OCI-LY3 (cell line): ENCODE data around the gene USP20.

Experiments used
- H2AFZ ChIP-seq: fragments of 200-600, 300-600 bp; shearing (Covaris generic); 2 replicates; pipeline ENCODE4 v1.6.0; 2014; ENCODE audit warnings: antibody characterized with exemption, low read depth, low read length
- H3K27ac ChIP-seq: fragments of 200-600, 300-600 bp; sonication (generic); 2 replicates; pipeline ENCODE4 v1.5.1; 2014; ENCODE audit warnings: mild to moderate bottlenecking, low read length, moderate library complexity, mixed read lengths
- H3K27me3 ChIP-seq: fragments of 200-600, 300-600 bp; sonication (generic); 2 replicates; pipeline ENCODE4 v1.6.1; 2014; ENCODE audit warnings: low read depth, low read length, mixed read lengths
- H3K36me3 ChIP-seq: fragments of 200-600, 300-600 bp; sonication (generic); replicated peaks from 2 replicates; pipeline ENCODE3; 2014; ENCODE audit warnings: low read depth, low read length, mixed read lengths
- H3K4me1 ChIP-seq: fragments of 300-600, 200-600 bp; sonication (generic); 2 replicates; pipeline ENCODE4 v1.6.1; 2014; ENCODE audit warnings: low read length, mixed read lengths
- H3K4me2 ChIP-seq: fragments of 200-600, 300-600 bp; sonication (generic); 2 replicates; pipeline ENCODE4 v1.6.1; 2014; ENCODE audit warnings: low read length, mixed read lengths
- H3K4me3 ChIP-seq: fragments of 300-600, 200-600 bp; sonication (generic); 2 replicates; pipeline ENCODE4 v1.5.1; 2014; ENCODE audit warnings: antibody characterized with exemption, mild to moderate bottlenecking, low read length, moderate library complexity
- H3K79me2 ChIP-seq: fragments of 300-600, 200-600 bp; shearing (Covaris generic); 2 replicates; pipeline ENCODE4 v1.6.1; 2014; ENCODE audit warnings: mild to moderate bottlenecking, low read length, mixed read lengths
- H3K9ac ChIP-seq: fragments of 300-600, 200-600 bp; shearing (Covaris generic); 2 replicates; pipeline ENCODE4 v1.6.0; 2014; ENCODE audit warnings: mild to moderate bottlenecking, low read length, moderate library complexity
- H3K9me3 ChIP-seq: fragments of 200-600, 300-600 bp; shearing (Covaris generic); 2 replicates; pipeline ENCODE4 v1.6.1; 2014; ENCODE audit warnings: low read length, mixed read lengths; ENCODE audit not compliant: insufficient read depth
- H4K20me1 ChIP-seq: fragments of 200-600, 300-600 bp; sonication (generic); 2 replicates; pipeline ENCODE4 v1.6.1; 2016; ENCODE audit warnings: low read length, mixed read lengths; ENCODE audit not compliant: insufficient read depth
- CTCF ChIP-seq: fragments of 200-600, 300-600 bp; sonication (generic); IDR thresholded peaks from 2 replicates; pipeline ENCODE4 v1.5.1; 2014; ENCODE audit warnings: antibody characterized with exemption, low read length, low read depth
- EZH2phosphoT487 ChIP-seq: fragments of 200-600 bp; shearing (Covaris generic); IDR thresholded peaks from 2 replicates; pipeline ENCODE4 v1.6.1; 2018; ENCODE audit warnings: antibody characterized with exemption, mixed run types, low read depth

Gene USP20

GRCh38 chr9:129806061-129806460, 29.2 kb upstream of the USP20 start:
- peaks cover 5% of the 10 kb centered on the region for H3K4me1 ChIP-seq
- no peaks in the 10 kb centered on the region for H3K9me3 ChIP-seq
- H3K9ac ChIP-seq, result no peak overlapping the region
- no peak overlapping the region for H2AFZ ChIP-seq
- no peaks in the 10 kb centered on the region for H4K20me1 ChIP-seq
- peaks cover 10% of the 10 kb centered on the region for H3K79me2 ChIP-seq
- no peak overlapping the region for H3K4me3 ChIP-seq
- H3K4me2 ChIP-seq, result no peak overlapping the region
- H3K36me3 ChIP-seq, result peaks cover 10% of the 10 kb centered on the region
- H3K27ac ChIP-seq, result no peak overlapping the region
- no peak for TF ChIP-seq EZH2phosphoT487
- TF ChIP-seq CTCF, result no peak
- no peaks in the 10 kb centered on the region for H3K27me3 ChIP-seq

- no peak overlapping the region for H2AFZ ChIP-seq
- H3K9ac ChIP-seq, result no peak overlapping the region
- H3K36me3 ChIP-seq, result peaks cover 35% of the 10 kb centered on the region
- H3K4me2 ChIP-seq, result no peak overlapping the region
- TF ChIP-seq EZH2phosphoT487 (no peak), CTCF (no peak)
- peaks cover under 1% of the 10 kb centered on the region; the same call in 1 of the 2 replicates for H3K79me2 ChIP-seq
- no peaks in the 10 kb centered on the region for H4K20me1 ChIP-seq
- H3K4me1 ChIP-seq, result no peaks in the 10 kb centered on the region
- H3K9me3 ChIP-seq, result no peaks in the 10 kb centered on the region
- H3K27ac ChIP-seq, result no peak overlapping the region
- no peaks in the 10 kb centered on the region for H3K27me3 ChIP-seq
- no peak overlapping the region for H3K4me3 ChIP-seq
Observed at GRCh38 chr9:129809346-129809745, 25.9 kb upstream of the USP20 start.

GRCh38 chr9:129810116-129810515, 25.1 kb upstream of the USP20 start:
- TF ChIP-seq EZH2phosphoT487 (no peak), CTCF (no peak)
- Histone ChIP-seq H3K27me3 (no peaks in the 10 kb centered on the region), H3K79me2 (no peaks in the 10 kb centered on the region), H2AFZ (no peak overlapping the region), H3K4me3 (no peak overlapping the region), H3K4me2 (no peak overlapping the region), H3K9me3 (no peaks in the 10 kb centered on the region), H3K4me1 (no peaks in the 10 kb centered on the region), H3K36me3 (peaks cover 36% of the 10 kb centered on the region), H3K9ac (no peak overlapping the region), H4K20me1 (no peaks in the 10 kb centered on the region), H3K27ac (no peak overlapping the region)

GRCh38 chr9:129810788-129811187, 24.5 kb upstream of the USP20 start:
- Histone ChIP-seq H3K4me3 (no peak overlapping the region), H3K9me3 (no peaks in the 10 kb centered on the region), H3K27me3 (no peaks in the 10 kb centered on the region), H3K36me3 (peaks cover 39% of the 10 kb centered on the region), H3K4me1 (no peaks in the 10 kb centered on the region), H3K9ac (no peak overlapping the region), H3K79me2 (no peaks in the 10 kb centered on the region), H2AFZ (no peak overlapping the region), H3K4me2 (no peak overlapping the region), H3K27ac (no peak overlapping the region), H4K20me1 (no peaks in the 10 kb centered on the region)
- TF ChIP-seq EZH2phosphoT487 (no peak), CTCF (no peak)
